ENCODE data around the gene ADCY10.

GRCh38 chr1:167763525-167764220, 150.3 kb downstream of the ADCY10 start:
- no peak for TF ChIP-seq CTCF (IDR thresholded peaks at IDR 0.05)
- TF ChIP-seq POLR2A (IDR thresholded peaks at IDR 0.05), result no peak

Data from vagina (tissue), 2 donors.